Urothelium cell line (cell line): Measurements from ENCODE around the gene FCHO1.

Experiments
- DNase-seq: peaks from one replicate; pipeline ENCODE4 v3.0.0; 2011; ENCODE audit warnings: low spot score, mixed read lengths
- FAIRE-seq: peaks from 2 replicates; lab custom pipeline; 2011; peaks lifted over from hg19 to GRCh38; lab: Jason Lieb, UNC

Gene FCHO1

DNA sequence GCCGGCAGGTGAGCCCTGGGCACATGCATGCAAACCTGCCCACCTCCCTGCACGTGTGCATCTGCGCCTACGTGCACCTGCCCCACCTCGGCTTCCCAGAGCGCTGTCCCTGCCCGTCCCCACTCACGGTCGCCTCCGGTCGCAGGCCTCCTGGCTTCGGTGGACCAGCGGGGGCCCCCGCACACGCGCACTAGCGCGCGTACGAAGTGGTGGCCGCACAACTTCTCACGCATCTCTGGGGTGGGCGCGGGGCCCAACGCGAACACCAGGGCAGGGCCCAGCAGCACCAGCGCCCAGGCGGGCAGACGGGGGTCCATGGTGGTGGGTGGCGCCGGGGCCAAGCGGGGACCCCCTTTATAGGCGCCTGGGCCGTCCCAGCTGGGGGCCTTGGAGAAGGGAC is 69.9 kb downstream of the FCHO1 start, which contains the start of gene INSL3:
TSS of gene INSL3 (minus strand) at position 330 of the 400 bp plus-strand sequence. CDS start at position 317, 13 bp downstream.
- no peak for FAIRE-seq
- DNase-seq = no peak

DNA sequence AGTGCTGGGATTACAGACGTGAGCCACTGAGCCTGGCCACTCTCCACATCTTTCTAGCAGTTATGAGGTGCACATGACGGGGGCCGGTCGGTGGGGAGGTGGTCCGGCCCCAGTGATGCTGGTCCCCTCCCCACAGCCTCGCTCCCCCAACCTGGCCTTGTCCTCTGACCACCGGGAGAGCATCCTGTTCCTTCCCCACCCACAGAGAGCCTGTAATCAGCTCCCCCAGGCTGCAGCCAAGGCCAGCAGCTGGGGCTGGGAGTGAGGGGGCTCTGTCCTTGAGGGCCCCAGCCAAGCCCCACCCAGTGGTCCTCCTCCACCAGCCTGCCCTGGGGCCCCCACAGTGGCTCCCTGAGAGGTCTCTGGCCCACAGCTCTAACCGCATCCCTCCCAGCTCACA is 73.1 kb downstream of the FCHO1 start:
- DNase-seq = no peak
- FAIRE-seq = no peak

DNA sequence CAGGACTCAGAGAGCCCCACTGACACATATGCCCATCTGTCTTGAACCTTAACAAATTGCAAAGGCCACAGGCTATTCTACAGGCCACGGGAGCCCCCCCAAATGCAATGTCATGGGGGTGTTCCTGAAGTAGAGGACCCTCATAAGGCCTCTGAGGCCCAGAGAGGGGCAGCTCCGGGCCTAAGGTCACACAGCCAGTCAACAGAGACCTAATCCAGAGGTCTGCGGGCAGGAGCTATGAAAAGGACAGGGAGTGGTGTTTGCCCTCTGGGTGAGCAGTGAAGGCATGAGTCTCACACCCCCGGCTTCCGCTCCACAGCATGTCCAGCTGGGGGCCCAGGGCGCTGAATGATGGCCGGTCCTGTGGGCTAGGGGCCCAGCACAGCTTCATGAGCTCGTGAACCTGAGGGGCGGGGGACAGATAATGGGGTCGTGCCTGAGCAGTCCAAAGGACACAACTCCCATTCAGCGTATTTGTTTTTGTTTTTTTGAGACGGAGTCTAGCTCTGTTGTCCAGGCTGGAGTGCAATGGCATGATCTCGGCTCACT is 75.3 kb downstream of the FCHO1 start:
- FAIRE-seq (no peak), DNase-seq (no peak)

DNA sequence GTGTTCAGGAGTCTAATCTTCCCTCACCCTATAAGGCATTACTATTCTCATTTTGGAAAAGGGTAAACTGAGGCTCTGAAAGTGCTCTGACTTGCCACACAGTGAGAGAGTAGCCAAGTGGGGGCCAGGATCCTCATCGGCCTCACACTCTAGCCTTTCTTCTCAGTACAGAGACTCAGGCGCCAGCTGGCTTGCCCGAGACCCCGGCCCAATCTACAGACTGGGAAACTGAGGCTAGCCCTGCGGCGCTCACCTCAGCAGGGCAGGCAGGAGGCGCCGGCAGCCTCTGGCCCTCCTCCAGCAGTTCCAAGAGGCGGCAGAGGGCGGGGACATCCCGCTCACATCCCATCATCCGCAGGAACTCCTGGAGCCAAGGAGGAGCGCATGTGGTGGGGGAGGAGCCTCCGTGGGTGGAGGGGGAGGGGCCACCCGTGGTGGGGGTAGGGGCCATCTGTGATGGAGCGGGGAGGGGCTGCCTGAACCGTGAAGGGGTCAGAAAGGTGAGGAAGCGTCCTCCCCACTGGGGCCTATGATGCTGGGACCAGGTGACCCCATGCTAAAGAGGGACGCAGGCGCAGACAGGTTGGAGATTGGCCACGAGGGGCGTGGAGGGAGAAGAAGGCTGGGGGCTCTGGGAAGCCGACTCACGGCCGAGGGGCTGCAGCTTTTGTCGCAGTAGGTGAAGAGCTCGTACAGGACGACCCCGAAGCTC is 78.7 kb downstream of the FCHO1 start:
- DNase-seq (peak; percentile 69), FAIRE-seq (no peak)

DNA sequence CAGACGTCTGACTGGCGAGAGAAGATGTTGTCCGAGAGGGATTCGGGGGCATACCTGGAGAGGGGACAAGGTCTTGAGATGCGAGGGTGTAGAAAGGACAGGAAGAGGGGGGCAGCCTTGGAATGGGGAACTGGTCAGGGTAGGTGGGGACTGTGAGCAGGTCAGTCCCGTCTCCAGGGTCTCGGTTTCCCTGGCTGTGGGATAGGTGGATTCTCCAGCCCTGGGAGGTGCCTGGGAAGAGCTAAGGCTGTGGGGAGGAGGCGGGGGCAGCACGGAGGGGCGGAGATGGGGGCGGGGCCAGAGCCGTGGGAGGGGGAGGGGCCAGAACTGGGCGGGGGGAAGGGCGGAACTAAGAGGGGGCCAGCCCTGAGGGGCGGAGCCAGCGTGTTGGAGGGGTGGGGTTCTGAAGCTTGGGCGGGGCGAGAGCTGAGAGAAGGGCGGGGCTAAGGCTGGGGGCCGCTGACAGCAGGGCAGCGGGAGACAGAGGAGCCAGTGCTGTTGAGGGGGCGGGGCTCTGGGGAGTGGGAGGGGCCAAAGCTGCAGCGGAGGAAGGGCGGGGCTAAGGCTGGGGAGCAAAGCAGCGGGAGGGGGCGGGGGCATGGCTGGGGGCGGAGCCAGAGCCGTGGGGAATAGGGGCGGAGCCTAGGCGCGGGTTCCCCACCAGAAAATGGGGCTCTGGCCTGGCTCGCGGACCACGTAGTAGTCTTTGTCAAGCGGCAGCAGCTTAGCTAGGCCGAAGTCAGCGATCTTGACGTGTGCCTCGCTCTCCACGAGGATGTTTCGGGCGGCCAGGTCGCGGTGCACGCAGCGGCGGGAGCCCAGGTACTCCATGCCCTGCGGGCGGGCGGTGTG is 79.5 kb downstream of the FCHO1 start:
- peak; percentile 72 for DNase-seq
- FAIRE-seq = no peak

DNA sequence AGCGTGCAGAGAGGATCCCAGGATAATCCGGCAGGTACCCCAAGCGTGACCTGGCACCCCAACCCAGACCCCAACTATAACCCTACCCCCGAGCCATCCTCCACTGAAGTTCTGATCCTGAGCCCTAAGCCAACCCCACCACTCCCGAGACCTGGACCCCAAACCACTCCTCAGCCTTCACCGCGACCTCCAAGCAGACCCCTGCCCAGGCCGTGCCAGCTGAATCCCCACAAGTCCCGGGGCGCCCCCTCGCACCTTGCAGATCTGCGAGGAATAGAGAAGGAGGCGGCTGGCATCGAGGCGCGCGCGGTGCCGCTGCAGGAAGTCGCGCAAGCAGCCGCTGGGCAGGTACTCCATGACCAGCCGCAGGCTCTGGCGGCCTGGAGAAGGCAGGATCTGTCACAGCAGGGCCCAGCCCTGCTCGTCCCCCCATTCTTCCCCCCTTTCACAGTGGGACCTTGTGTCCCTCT is 80.2 kb downstream of the FCHO1 start:
- FAIRE-seq (no peak), DNase-seq (no peak)

DNA sequence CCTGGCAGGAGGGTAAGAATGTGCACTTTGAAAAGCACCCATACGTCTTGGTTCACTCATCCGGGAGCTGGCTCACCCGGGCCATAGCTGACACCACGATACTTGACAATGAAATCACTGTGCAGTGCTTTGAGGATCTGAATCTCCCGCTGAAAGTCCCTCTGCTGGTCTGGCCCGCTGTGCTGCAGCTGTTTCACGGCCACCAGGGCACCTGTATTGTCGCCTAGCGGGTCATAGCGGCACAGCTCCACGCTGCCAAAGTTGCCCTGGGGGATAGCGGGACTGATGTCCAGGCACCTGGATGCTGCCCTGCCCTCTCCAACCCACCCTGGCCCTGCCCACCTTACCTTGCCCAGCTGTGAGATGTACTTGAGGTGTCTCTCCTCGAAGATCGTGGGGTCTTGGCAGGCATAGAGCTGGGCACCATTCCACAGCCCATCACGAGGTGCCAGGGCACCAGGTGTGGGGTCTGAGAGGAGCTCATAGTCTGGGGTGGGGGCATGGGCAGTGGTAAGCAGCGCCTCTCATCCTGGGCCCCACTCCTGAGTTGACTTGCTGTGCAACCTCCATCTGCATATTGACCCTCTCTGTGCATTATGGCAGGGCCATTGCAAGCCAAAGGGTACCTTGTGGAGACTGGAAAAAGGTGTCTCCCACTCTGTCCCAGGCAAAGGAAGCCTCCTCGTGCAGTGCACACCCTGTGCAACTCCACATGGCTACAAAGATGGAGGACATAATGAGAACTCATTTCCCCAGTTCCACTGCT is 81.3 kb downstream of the FCHO1 start:
- no peak for DNase-seq
- no peak for FAIRE-seq

DNA sequence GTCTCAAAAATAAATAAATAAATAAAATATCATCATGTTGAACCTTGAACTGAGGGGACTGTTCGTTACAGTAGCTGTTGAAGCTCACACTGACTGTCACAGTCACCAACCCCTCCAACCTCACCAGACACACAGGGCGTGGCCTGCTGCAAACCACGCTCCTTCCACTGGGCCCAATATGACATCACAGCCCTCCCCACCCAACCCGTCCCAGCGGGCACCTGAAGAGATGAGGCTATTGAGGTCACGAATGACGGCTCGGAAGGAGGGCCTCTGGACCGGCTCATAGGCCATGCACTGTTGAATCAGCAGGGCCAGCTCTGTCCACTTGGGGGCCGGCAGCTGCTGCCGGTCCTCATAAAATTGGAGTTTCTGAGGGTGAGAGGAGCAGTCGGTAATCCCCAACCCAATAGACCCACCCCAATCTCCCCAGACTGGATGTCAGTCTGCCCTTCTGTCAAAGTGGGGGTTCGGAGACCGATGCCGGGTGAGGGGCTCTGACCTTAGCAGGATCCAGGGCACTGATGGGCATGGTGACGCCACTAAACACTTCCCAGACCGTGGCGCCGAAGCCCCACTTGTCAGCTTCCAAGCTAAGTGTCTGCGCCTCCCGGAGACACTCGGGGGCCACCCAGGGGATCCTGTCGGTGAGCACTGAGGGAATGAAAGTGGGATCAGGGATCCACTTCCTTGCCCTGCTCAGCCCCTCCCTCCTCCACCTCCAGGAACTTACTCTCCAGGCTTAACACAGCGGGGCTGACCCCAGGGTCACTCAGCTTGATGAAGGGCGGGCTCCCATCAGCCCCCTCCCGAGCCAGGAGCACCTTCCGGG is 83.3 kb downstream of the FCHO1 start:
- DNase-seq (no peak), FAIRE-seq (no peak)

DNA sequence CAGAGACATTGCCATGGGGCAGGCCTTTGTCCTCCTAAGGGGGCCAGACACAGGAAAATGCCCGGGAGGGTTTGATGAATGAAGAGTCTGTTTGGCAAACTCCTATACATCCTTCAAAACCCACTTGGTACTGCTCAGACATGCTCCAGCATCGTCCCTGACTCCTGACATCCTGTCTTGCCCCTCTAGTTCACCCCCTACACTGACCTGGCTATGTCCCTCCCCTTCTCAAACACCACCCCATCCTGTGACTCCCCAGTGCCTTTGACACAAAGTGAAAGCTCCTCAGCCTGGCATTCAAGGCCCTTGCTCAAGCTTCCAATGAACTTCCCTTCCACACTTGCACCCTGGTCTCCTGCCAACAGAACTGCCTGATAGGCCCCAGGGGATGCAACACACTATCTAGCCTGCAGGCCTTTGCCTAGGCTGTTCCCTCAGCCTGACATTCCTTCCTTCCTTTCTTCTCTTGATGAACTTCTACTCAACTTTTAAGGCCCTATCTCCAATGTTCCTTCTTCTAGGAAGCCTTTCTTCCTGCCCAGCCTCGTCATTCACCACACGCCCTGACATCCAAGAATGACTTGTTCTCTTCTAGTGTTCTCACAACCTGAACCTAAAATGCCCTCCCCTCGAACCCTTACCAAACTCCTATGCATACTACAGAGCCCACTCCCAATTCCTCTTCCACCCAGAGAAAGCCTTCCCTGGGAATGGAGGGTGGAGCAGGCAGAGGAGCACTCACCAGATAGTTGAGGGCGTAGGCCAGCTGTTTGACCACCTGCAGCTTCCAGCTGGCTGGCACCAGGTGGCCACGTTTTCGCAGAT is 84.1 kb downstream of the FCHO1 start:
- FAIRE-seq = no peak

DNA sequence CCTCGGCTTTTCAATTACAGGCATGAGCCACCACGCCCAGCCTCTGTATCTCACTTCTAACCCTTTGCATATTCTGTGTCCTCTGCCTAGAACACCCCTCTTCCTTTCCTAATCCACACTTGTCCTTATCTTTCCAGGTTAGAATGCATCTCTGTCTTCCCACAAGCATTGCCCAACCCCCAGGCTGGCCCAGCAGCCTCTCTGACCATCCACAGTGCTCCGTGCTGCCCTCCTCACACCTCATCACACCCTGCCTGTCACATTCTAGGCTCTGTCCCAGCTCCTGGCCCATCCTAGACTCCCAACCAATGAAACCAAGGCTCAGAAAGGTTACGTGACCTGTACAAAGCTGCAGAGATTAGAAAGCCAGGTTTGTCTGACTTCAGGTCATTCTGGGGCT is 85.3 kb downstream of the FCHO1 start:
- no peak for DNase-seq
- FAIRE-seq = no peak

More for the DNA sequence above, 84.1 kb downstream of the FCHO1 start:
- no peak for DNase-seq

DNA sequence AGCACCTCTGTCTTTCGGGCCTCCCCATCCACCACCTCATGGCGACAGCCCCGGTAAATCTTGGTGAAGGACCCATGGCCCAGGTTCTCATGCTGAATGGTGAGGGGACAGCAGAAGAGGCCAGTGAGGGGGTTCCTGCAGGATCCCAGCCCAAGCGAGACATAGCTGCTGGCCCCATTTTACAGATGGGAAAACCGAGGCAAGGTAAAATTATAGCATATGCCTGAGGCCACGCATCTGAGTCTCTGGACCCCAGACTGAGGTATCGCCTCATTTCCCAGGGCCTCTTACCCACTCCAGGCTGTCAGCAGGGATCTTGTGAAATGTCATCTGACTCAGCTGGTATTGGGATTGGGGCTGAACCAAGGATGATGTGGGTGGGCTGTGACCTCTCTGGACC is 86.7 kb downstream of the FCHO1 start:
- no peak for DNase-seq
- FAIRE-seq = no peak
